Naive thymus-derived CD4-positive, alpha-beta T cell (primary cell): ENCODE measurements around the gene CCDC88C. TPM values are rescaled to one million over a fixed set of nuclear protein-coding genes. Genes with fewer than 3 reads are reported as not detected.

Experiments used
- ATAC-seq: fragments of 150-1000 bp; cut with Tn5 transposase; 2 replicates; pipeline ENCODE4 v1.10.0; 2021; ENCODE audit warnings: mild to moderate bottlenecking, moderate library complexity
- CTCF ChIA-PET: fragments of 350-600 bp; sonication (Branson Sonifier 250); formaldehyde crosslinking; loops from one replicate; lab custom pipeline; 2021; ENCODE audit warnings: antibody characterized with exemption; lab: Charles Lee
- POLR2A ChIA-PET: fragments of 350-600 bp; sonication (Branson Sonifier 250); formaldehyde crosslinking; loops from one replicate; lab custom pipeline; 2021; ENCODE audit warnings: antibody characterized with exemption, inconsistent platforms; lab: Charles Lee
- DNase-seq, 9 donors: peaks; one replicate each; pipeline versions ENCODE4 v3.0.0 to v3.0.0-alpha.2; 2020 to 2022; ENCODE audit warnings: mixed read lengths in 1 of 9
- H3K27ac ChIP-seq: one replicate; pipeline ENCODE4 v1.7.0; 2013; ENCODE audit warnings: mild to moderate bottlenecking, low read depth, low read length, moderate library complexity
- H3K27me3 ChIP-seq, 2 donors: one replicate each; pipeline ENCODE4 v1.7.0; 2013; ENCODE audit warnings: low read length in 2 of 2, mild to moderate bottlenecking in 2 of 2, moderate library complexity in 2 of 2; ENCODE audit not compliant: control insufficient read depth in 2 of 2, insufficient read depth in 2 of 2
- H3K36me3 ChIP-seq, 3 experiments: 1 replicate in 2 of 3; 2 replicates in 1 of 3; pipeline ENCODE4 v1.7.0; 2013; ENCODE audit warnings: low read length in 3 of 3, mild to moderate bottlenecking in 3 of 3, moderate library complexity in 1 of 3; ENCODE audit not compliant: insufficient read depth in 3 of 3, control insufficient read depth in 2 of 3
- H3K4me1 ChIP-seq, 2 donors: one replicate each; pipeline ENCODE4 v1.7.0; 2013; ENCODE audit warnings: low read length in 2 of 2, mild to moderate bottlenecking in 2 of 2, moderate library complexity in 1 of 2; ENCODE audit not compliant: control insufficient read depth in 2 of 2, insufficient read depth in 2 of 2
- H3K4me3 ChIP-seq: 2 replicates; pipeline ENCODE4 v1.7.0; 2013; ENCODE audit warnings: mild to moderate bottlenecking, low read length
- H3K9me3 ChIP-seq, 3 experiments: 1 replicate in 2 of 3; 2 replicates in 1 of 3; pipeline ENCODE4 v1.7.0; 2013; ENCODE audit warnings: low read length in 3 of 3; ENCODE audit not compliant: control insufficient read depth in 2 of 3
- H3K27ac Mint-ChIP-seq, 9 donors: one replicate each; pipeline ENCODE4 v1.8.0; 2020 to 2022; ENCODE audit warnings: mixed read lengths in 9 of 9, mild to moderate bottlenecking in 8 of 9, moderate library complexity in 5 of 9, inconsistent platforms in 2 of 9
- H3K27me3 Mint-ChIP-seq, 5 donors: one replicate each; pipeline ENCODE4 v1.8.0; 2021 to 2022; ENCODE audit warnings: mixed read lengths in 5 of 5, mild to moderate bottlenecking in 1 of 5
- H3K36me3 Mint-ChIP-seq, 5 donors: one replicate each; pipeline ENCODE4 v1.8.0; 2020 to 2022; ENCODE audit warnings: mixed read lengths in 5 of 5, mild to moderate bottlenecking in 3 of 5, inconsistent platforms in 1 of 5
- H3K4me1 Mint-ChIP-seq, 7 donors: one replicate each; pipeline ENCODE4 v1.8.0; 2020 to 2022; ENCODE audit warnings: mixed read lengths in 7 of 7, mild to moderate bottlenecking in 3 of 7, inconsistent platforms in 1 of 7
- H3K4me3 Mint-ChIP-seq, 10 donors: one replicate each; pipeline ENCODE4 v1.8.0; 2020 to 2022; ENCODE audit warnings: mild to moderate bottlenecking in 10 of 10, mixed read lengths in 10 of 10, moderate library complexity in 6 of 10, inconsistent platforms in 2 of 10
- H3K9me3 Mint-ChIP-seq, 11 donors: one replicate each; pipeline ENCODE4 v1.8.0; 2020 to 2022; ENCODE audit warnings: mixed read lengths in 11 of 11, mild to moderate bottlenecking in 4 of 11, inconsistent platforms in 1 of 11, moderate library complexity in 1 of 11
- intact Hi-C, 2 donors: fragments of 100-400 bp; cut with micrococcal nuclease; formaldehyde crosslinking; loops; one replicate each; pipeline ENCODE4 v1.15.1; 2023
- polyA plus RNA-seq, 2 donors: library from polyadenylated mRNA; unstranded; fragments of 300-500 nt; fragmentation: Illumina TruSeq; gene quantifications; one replicate each; pipeline ENCODE4 v1.2.3, GENCODE V29; 2021
- total RNA-seq, 6 experiments: library from RNA in 5 of 6; stranded (reverse) in 5 of 6; gene quantifications; 1 replicate in 5 of 6; 2 replicates in 1 of 6; pipeline ENCODE4 v1.2.3 and lab custom pipeline; 2021 to 2026

Gene CCDC88C, protein sequence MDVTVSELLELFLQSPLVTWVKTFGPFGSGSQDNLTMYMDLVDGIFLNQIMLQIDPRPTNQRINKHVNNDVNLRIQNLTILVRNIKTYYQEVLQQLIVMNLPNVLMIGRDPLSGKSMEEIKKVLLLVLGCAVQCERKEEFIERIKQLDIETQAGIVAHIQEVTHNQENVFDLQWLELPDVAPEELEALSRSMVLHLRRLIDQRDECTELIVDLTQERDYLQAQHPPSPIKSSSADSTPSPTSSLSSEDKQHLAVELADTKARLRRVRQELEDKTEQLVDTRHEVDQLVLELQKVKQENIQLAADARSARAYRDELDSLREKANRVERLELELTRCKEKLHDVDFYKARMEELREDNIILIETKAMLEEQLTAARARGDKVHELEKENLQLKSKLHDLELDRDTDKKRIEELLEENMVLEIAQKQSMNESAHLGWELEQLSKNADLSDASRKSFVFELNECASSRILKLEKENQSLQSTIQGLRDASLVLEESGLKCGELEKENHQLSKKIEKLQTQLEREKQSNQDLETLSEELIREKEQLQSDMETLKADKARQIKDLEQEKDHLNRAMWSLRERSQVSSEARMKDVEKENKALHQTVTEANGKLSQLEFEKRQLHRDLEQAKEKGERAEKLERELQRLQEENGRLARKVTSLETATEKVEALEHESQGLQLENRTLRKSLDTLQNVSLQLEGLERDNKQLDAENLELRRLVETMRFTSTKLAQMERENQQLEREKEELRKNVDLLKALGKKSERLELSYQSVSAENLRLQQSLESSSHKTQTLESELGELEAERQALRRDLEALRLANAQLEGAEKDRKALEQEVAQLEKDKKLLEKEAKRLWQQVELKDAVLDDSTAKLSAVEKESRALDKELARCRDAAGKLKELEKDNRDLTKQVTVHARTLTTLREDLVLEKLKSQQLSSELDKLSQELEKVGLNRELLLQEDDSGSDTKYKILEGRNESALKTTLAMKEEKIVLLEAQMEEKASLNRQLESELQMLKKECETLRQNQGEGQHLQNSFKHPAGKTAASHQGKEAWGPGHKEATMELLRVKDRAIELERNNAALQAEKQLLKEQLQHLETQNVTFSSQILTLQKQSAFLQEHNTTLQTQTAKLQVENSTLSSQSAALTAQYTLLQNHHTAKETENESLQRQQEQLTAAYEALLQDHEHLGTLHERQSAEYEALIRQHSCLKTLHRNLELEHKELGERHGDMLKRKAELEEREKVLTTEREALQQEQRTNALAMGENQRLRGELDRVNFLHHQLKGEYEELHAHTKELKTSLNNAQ (N-terminal part only)
- 100 to 1,000 TPM; 189 to 324 (median 277) TPM for total RNA-seq
- 10 to 100 TPM; 23.6 to 44.9 TPM for polyA plus RNA-seq
- 559 reads per million, percentile 98 among the genes with 10 or more reads in this experiment for total RNA-seq (lab: John Stamatoyannopoulos, UW)

DNA sequence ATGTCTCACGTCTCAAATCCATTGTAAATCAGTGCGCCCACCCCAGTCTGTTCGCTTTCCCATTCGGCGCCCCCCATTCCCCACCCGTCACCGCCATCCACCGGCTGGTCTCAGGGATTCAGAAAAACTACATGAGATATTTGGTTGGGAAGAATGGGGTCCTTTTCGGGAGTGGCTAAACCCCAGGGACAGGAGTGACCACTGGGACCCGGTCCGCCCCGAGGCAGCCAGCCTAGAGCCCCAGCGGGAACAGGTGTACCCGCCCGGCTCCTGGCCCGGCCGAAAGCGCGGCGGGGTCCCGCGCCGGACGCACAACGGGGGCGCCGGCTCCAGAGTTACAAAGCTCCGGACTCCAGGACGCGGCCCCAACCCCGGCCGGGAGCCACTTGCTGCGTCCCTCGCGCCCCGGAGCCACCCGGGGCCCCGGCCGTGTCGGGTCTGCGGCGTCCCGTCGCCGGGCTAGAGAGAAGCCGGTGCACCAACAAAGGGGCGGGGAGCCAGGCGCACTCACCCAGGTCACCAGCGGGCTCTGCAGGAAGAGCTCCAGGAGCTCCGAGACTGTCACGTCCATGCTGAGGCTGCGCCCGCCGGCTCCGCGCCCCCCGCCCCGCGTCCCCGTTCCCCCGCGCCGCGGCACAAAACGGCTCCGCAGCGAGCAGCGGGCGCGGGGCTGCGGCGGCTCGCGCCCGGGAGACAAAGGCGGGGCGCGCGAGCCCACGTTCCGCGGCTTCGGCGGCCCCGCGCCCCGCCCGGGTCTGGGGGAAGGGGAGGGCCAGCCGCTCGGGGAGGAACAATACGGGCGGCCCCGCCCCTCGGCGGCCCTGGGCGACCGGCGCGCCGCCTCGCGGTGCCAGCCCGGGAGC is at the start of gene CCDC88C:
TSS of gene CCDC88C (minus strand) at position 701 of the 863 bp plus-strand sequence. CDS start at position 571, 130 bp downstream.
- CTCF ChIA-PET, result interaction anchor here (0.7 to 10.7 kb wide), 13 partner anchors 9 to 102 kb away, joined by 3 to 101 read pairs (median 4); no protein-coding TSS in a partner anchor

GRCh38 chr14:91466192-91466591 is 48.6 kb upstream of the CCDC88C start:
- Mint-ChIP-seq H3K4me1 (peaks cover 4 to 23% (median 12%) of the 10 kb centered on the region in 7 donors), H3K4me3 (no peak overlapping the region), H3K36me3 (peaks cover 19 to 57% (median 38%) of the 10 kb centered on the region in 5 donors), H3K27me3 (no peaks in the 10 kb centered on the region), H3K9me3 (no peaks in the 10 kb centered on the region), H3K27ac (peak overlapping the region in 5 of 9 donors; percentile 5 to 65 (median 60))
- DNase-seq (no peak), ATAC-seq (no peak)
- no peaks in the 10 kb centered on the region for H3K27me3 ChIP-seq
- intact Hi-C loops, result no loop called here
- no peaks in the 10 kb centered on the region for H3K4me1 ChIP-seq
- H3K9me3 ChIP-seq, result no peaks in the 10 kb centered on the region
- H3K4me3 ChIP-seq, result no peak overlapping the region
- peaks cover 23 to 81% (median 44%) of the 10 kb centered on the region in 3 experiments for H3K36me3 ChIP-seq
- CTCF ChIA-PET, result no interaction called here
- H3K27ac ChIP-seq, result peak overlapping the region; percentile 2
- POLR2A ChIA-PET, result interaction anchor here (0.7 kb wide), 1 partner anchor 18 kb away, joined by 3 read pairs; no protein-coding TSS in a partner anchor

More for the DNA sequence above, at the start of gene CCDC88C:
- Histone ChIP-seq H3K27me3 (no peaks in the 10 kb centered on the region), H3K4me3 (peak within 1 kb of the TSS; percentile 75), H3K36me3 (peaks cover 0 to 9% (median 0%) of the 10 kb centered on the region in 3 experiments), H3K9me3 (no peaks in the 10 kb centered on the region), H3K27ac (peak within 1 kb of the TSS; percentile 97), H3K4me1 (peaks cover 31 to 35% of the 10 kb centered on the region in 2 donors)
- peak in 8 of 9 donors; percentile 68 to 88 (median 84) for DNase-seq
- Mint-ChIP-seq H3K27me3 (peaks cover 0 to 7% (median 0%) of the 10 kb centered on the region in 5 donors), H3K4me3 (peak within 1 kb of the TSS; percentile 85 to 100 (median 100)), H3K27ac (peak within 1 kb of the TSS; percentile 93 to 100 (median 99)), H3K9me3 (peaks cover 0 to 3% (median 0%) of the 10 kb centered on the region in 11 donors), H3K4me1 (peaks cover 32 to 54% (median 45%) of the 10 kb centered on the region in 7 donors), H3K36me3 (peaks cover 9 to 40% (median 23%) of the 10 kb centered on the region in 5 donors)
- intact Hi-C loops, result loop anchor here (1.0 to 10.0 kb wide), 9 partner anchors 93 to 1237 kb away; partner anchors contain the start of genes RPS6KA5 (in 2 of the 2), CALM1 (in 1 of the 2), GPR68 (in 1 of the 2) and PPP4R3A (in 1 of the 2)
- ATAC-seq, result peak; percentile 74
- POLR2A ChIA-PET, result interaction anchor here (1.1 to 12.4 kb wide), 11 partner anchors 8 to 107 kb away, joined by 3 to 328 read pairs (median 15); no protein-coding TSS in a partner anchor

DNA sequence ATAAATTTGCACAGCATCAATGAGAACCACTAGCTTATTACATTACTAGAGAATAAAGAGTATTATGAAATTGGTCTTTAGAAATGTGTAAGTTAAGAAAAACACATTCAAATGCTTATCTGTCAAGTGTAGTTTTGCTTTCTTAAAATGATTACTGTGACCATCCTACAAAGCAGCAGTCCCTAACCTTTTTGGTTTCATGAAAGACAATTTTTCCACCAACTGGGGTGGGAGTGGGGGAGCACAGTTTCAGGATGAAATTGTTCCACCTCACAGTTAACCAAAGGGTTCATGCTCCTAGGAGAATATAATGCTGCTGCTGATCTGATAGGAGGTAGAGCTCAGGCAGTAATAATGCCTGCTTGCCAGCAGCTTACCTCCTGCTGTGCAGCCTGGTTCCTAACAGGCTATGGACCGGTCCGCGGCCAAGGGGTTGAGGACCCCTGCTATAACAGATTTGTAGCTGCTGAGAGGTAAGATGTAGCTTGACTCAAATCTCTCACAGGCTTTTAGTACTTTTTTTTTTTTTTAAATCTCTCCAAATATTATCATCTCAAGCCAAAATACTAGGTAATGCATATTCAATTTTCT is 47.1 kb upstream of the CCDC88C start:
- H3K27me3 Mint-ChIP-seq, result no peaks in the 10 kb centered on the region
- ATAC-seq, result no peak
- intact Hi-C loops, result no loop called here
- POLR2A ChIA-PET, result no interaction called here
- Histone ChIP-seq H3K36me3 (peaks cover 15 to 82% (median 43%) of the 10 kb centered on the region in 3 experiments), H3K4me3 (no peak overlapping the region), H3K9me3 (no peaks in the 10 kb centered on the region), H3K27me3 (no peaks in the 10 kb centered on the region), H3K27ac (no peak overlapping the region), H3K4me1 (no peaks in the 10 kb centered on the region)
- peak overlapping the region in 5 of 9 donors; percentile 13 to 77 (median 56) for H3K27ac Mint-ChIP-seq
- H3K36me3 Mint-ChIP-seq, result peaks cover 11 to 54% (median 33%) of the 10 kb centered on the region in 5 donors
- no peaks in the 10 kb centered on the region for H3K9me3 Mint-ChIP-seq
- peaks cover 4 to 14% (median 9%) of the 10 kb centered on the region in 7 donors for H3K4me1 Mint-ChIP-seq
- no peak for DNase-seq
- CTCF ChIA-PET, result no interaction called here
- no peak overlapping the region for H3K4me3 Mint-ChIP-seq

DNA sequence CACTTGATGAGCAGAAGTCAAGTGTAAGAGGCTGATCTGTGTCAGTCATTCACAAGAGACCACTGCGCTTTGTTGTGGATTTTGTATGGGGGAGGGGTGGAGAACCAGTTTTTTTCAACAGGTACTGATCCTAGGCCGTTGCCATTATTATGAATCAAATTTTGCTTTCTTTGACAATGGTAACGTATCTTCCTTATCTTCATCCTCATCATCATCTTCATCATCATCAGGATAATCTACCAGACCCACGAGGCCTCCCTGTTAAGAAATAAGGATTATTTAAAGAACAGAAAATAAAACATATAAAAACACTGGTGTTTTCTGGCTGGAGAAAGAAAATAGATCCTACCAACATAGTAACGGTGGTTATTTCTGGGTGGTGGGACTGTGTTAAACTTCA is 41.0 kb upstream of the CCDC88C start:
- ATAC-seq (no peak), DNase-seq (no peak)
- H3K36me3 ChIP-seq, result peaks cover 11 to 72% (median 35%) of the 10 kb centered on the region in 3 experiments
- Mint-ChIP-seq H3K36me3 (peaks cover 12 to 50% (median 26%) of the 10 kb centered on the region in 5 donors), H3K4me3 (no peak overlapping the region), H3K27ac (peak overlapping the region in 2 of 9 donors; percentile 29 to 41), H3K9me3 (no peaks in the 10 kb centered on the region), H3K4me1 (peaks cover 11 to 27% (median 26%) of the 10 kb centered on the region in 7 donors), H3K27me3 (no peaks in the 10 kb centered on the region)
- no peaks in the 10 kb centered on the region for H3K9me3 ChIP-seq
- ChIA-PET CTCF (no interaction called here), POLR2A (interaction anchor here (0.6 kb wide), 1 partner anchor 34 kb away, joined by 3 read pairs; no protein-coding TSS in a partner anchor)
- peaks cover 0 to 17% of the 10 kb centered on the region in 2 donors for H3K4me1 ChIP-seq
- H3K4me3 ChIP-seq, result no peak overlapping the region
- intact Hi-C loops, result no loop called here
- H3K27ac ChIP-seq, result peak overlapping the region; percentile 32
- H3K27me3 ChIP-seq, result no peaks in the 10 kb centered on the region

DNA sequence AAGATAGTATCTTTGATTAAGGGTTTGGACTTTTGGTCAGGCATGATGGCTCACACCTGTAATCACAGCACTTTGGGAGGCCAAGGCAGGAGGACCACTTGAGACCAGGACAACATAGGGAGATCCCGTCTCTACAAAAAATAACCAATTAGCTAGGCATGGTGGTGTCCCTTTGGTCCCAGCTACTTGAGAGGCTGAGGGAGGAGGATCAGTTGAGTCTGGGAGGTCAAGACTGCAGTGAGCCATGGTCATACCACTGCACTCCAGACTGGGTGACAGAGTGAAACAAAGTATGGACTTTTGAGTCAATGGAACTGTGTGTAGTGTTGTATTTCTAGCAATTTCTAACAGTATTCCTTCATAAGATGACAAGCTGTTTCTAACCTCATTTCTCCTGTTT is 38.7 kb upstream of the CCDC88C start:
- CTCF ChIA-PET, result no interaction called here

More for the DNA sequence above, 38.7 kb upstream of the CCDC88C start:
- intact Hi-C loops, result no loop called here
- Mint-ChIP-seq H3K27me3 (peaks cover 0 to 3% (median 0%) of the 10 kb centered on the region in 5 donors), H3K4me3 (no peak overlapping the region), H3K4me1 (peaks cover 9 to 37% (median 34%) of the 10 kb centered on the region in 7 donors), H3K9me3 (no peaks in the 10 kb centered on the region), H3K27ac (peak overlapping the region in 7 of 9 donors; percentile 26 to 90 (median 76)), H3K36me3 (peaks cover 5 to 37% (median 14%) of the 10 kb centered on the region in 5 donors)
- no peaks in the 10 kb centered on the region for H3K27me3 ChIP-seq
- DNase-seq, result no peak
- POLR2A ChIA-PET, result interaction anchor here (0.6 kb wide), 1 partner anchor 279 kb away, joined by 3 read pairs; no protein-coding TSS in a partner anchor
- H3K9me3 ChIP-seq, result no peaks in the 10 kb centered on the region
- ATAC-seq, result no peak
- peaks cover 7 to 50% (median 23%) of the 10 kb centered on the region in 3 experiments for H3K36me3 ChIP-seq
- H3K4me1 ChIP-seq, result peaks cover 0 to 19% of the 10 kb centered on the region in 2 donors
- H3K4me3 ChIP-seq, result no peak overlapping the region
- H3K27ac ChIP-seq, result peak overlapping the region; percentile 36
